ENCODE results near the gene AADACL3.

DNA sequence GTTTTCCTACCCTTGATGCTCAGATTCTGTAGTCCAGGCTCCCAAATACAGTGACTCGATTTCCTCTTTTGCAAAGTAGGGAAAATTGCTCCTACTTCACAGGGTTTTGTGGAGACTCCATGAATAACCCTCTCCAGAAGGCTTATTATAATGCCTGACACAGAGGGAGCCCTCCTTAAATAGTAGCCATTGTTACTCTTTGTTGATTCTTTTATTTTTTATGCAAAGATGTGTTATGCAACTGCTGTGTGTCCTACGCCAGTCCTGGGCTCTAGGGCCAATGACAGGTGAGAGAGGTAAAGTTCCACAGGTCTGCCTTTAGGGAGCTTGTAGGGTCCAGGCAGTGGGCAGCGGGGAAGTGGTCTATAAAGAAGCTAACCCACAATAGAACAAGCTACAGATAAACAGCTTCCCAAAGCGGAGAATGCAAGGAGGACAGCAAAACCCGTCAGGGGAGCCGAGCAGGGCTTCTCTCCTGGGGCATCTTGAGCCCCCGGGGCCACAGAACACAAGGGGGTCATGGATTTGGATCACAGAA, 1.5 kb downstream of the AADACL3 start:
- TF ChIP-seq, protein P1, sequence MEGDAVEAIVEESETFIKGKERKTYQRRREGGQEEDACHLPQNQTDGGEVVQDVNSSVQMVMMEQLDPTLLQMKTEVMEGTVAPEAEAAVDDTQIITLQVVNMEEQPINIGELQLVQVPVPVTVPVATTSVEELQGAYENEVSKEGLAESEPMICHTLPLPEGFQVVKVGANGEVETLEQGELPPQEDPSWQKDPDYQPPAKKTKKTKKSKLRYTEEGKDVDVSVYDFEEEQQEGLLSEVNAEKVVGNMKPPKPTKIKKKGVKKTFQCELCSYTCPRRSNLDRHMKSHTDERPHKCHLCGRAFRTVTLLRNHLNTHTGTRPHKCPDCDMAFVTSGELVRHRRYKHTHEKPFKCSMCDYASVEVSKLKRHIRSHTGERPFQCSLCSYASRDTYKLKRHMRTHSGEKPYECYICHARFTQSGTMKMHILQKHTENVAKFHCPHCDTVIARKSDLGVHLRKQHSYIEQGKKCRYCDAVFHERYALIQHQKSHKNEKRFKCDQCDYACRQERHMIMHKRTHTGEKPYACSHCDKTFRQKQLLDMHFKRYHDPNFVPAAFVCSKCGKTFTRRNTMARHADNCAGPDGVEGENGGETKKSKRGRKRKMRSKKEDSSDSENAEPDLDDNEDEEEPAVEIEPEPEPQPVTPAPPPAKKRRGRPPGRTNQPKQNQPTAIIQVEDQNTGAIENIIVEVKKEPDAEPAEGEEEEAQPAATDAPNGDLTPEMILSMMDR (IDR thresholded peaks at IDR 0.05; ENCODE audit: low read depth, low read length) = no peak
- TF ChIP-seq POLR2A (IDR thresholded peaks at IDR 0.05; ENCODE audit: extremely low read depth, insufficient read length) = no peak
- TF ChIP-seq MAX (IDR thresholded peaks at IDR 0.05; ENCODE audit: low read depth, low read length) = no peak
